Nephron (organoid): ENCODE results near the gene ANXA10.

Source experiments
- H3K27ac Mint-ChIP-seq, 3 experiments: 2 replicates each; pipeline ENCODE4 v1.8.0; 2020; ENCODE audit warnings: mixed read lengths in 3 of 3, mild to moderate bottlenecking in 2 of 3, moderate library complexity in 1 of 3
- H3K27me3 Mint-ChIP-seq: 2 replicates; pipeline ENCODE4 v1.8.0; 2021; ENCODE audit warnings: low read depth, mild to moderate bottlenecking, moderate library complexity, mixed read lengths
- H3K36me3 Mint-ChIP-seq: 2 replicates; pipeline ENCODE4 v1.8.0; 2020; ENCODE audit warnings: low read depth, mixed read lengths
- H3K4me1 Mint-ChIP-seq: 2 replicates; pipeline ENCODE4 v1.8.0; 2020; ENCODE audit warnings: mixed read lengths
- H3K4me3 Mint-ChIP-seq, 3 experiments: 2 replicates each; pipeline ENCODE4 v1.8.0; 2020; ENCODE audit warnings: mild to moderate bottlenecking in 3 of 3, mixed read lengths in 3 of 3, moderate library complexity in 2 of 3
- H3K9me3 Mint-ChIP-seq: 2 replicates; pipeline ENCODE4 v1.8.0; 2020; ENCODE audit warnings: mixed read lengths
- TF ChIP-seq, protein P1 (sequence below), 3 experiments: fragments of 200-600 bp; sonication (generic); IDR thresholded peaks; one replicate each; pipeline ENCODE4 v1.5.0; 2021; ENCODE audit warnings: antibody characterized with exemption in 3 of 3; ENCODE audit not compliant: unreplicated experiment in 3 of 3

The ANXA10 gene

DNA sequence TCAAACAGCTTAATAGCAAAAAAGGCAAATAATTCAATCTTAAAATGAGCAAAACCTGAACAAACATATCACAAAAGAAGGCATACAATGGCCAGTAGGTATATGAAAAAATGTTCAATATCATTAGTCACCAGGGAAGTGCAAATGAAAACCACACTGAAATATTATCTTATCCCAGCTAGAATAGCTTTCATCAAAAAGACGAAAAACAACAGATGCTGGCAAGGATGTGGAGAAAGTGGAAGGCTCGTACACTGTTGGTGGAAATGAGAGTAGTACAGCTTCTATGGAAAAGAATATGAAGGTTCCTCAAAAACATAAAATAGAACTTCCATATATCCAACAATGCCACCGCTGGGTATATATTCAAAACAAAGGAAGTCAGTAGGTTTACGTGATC lies 29.3 kb upstream of the ANXA10 start:
- peaks cover 7% of the 10 kb centered on the region for H3K4me1 Mint-ChIP-seq
- no peak overlapping the region for H3K4me3 Mint-ChIP-seq
- TF ChIP-seq, protein P1, sequence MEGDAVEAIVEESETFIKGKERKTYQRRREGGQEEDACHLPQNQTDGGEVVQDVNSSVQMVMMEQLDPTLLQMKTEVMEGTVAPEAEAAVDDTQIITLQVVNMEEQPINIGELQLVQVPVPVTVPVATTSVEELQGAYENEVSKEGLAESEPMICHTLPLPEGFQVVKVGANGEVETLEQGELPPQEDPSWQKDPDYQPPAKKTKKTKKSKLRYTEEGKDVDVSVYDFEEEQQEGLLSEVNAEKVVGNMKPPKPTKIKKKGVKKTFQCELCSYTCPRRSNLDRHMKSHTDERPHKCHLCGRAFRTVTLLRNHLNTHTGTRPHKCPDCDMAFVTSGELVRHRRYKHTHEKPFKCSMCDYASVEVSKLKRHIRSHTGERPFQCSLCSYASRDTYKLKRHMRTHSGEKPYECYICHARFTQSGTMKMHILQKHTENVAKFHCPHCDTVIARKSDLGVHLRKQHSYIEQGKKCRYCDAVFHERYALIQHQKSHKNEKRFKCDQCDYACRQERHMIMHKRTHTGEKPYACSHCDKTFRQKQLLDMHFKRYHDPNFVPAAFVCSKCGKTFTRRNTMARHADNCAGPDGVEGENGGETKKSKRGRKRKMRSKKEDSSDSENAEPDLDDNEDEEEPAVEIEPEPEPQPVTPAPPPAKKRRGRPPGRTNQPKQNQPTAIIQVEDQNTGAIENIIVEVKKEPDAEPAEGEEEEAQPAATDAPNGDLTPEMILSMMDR (IDR thresholded peaks at IDR 0.05; ENCODE audit: unreplicated experiment in 3 of 3) = no peak
- no peak overlapping the region for H3K27ac Mint-ChIP-seq
- H3K27me3 Mint-ChIP-seq = no peaks in the 10 kb centered on the region
- peaks cover 5% of the 10 kb centered on the region for H3K9me3 Mint-ChIP-seq
- H3K36me3 Mint-ChIP-seq = no peaks in the 10 kb centered on the region

- Mint-ChIP-seq H3K4me3 (no peak overlapping the region), H3K27me3 (peaks cover 5% of the 10 kb centered on the region), H3K27ac (no peak overlapping the region), H3K9me3 (peaks cover 17% of the 10 kb centered on the region), H3K4me1 (no peaks in the 10 kb centered on the region), H3K36me3 (no peaks in the 10 kb centered on the region)
- TF ChIP-seq, protein P1 (IDR thresholded peaks at IDR 0.05; ENCODE audit: unreplicated experiment in 3 of 3) = no peak
Observed at GRCh38 chr4:168070903-168071302, 21.4 kb upstream of the ANXA10 start.

DNA sequence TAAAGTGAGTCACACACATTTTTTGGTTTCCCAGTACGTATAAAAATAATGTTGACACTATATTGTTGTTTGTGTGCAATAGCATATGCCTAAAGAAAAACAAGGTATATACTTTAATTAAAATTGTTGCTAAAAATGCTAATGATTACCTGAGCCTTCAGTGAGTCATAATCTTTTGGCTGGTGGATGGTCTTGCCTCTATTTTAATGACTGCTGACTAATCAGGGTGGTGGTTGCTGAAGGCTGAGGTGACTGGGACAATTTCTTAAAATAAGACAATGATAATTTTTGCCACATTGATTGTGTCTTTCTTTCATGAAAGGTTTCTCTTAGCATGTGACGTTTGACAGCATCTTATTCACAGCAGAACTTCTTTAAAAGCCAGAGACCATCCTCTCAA lies 21.0 kb upstream of the ANXA10 start:
- H3K36me3 Mint-ChIP-seq = no peaks in the 10 kb centered on the region
- H3K4me1 Mint-ChIP-seq = no peaks in the 10 kb centered on the region
- H3K9me3 Mint-ChIP-seq = peaks cover 17% of the 10 kb centered on the region
- H3K27ac Mint-ChIP-seq = no peak overlapping the region
- no peak overlapping the region for H3K4me3 Mint-ChIP-seq
- H3K27me3 Mint-ChIP-seq = peaks cover 5% of the 10 kb centered on the region
- TF ChIP-seq, protein P1 (IDR thresholded peaks at IDR 0.05; ENCODE audit: unreplicated experiment in 3 of 3) = no peak

DNA sequence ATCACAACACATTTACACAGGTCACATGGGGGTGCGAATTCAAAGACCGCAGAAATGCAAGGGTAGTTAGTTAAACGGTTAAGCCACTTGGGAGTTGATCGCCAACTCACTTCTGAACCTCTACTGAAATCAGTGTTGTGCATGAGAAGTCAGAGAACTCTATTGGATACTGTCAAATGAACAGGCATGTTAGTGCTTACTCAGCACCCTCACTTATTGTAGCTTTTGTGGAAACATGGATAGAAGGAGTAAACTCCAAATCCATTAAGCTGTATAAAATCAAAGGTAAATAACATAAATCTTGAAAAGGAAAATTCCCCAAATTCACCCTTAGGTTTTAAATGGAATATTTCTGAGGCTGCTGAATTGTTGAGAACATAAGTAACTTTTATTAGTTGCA lies 17.5 kb upstream of the ANXA10 start:
- no peaks in the 10 kb centered on the region for H3K9me3 Mint-ChIP-seq
- TF ChIP-seq, protein P1 (IDR thresholded peaks at IDR 0.05; ENCODE audit: unreplicated experiment in 3 of 3) = no peak
- no peaks in the 10 kb centered on the region for H3K4me1 Mint-ChIP-seq
- H3K4me3 Mint-ChIP-seq = no peak overlapping the region
- no peak overlapping the region for H3K27ac Mint-ChIP-seq
- no peaks in the 10 kb centered on the region for H3K36me3 Mint-ChIP-seq
- peaks cover 5% of the 10 kb centered on the region for H3K27me3 Mint-ChIP-seq

GRCh38 chr4:168076989-168077725 lies 15.2 kb upstream of the ANXA10 start:
- no peak overlapping the region for H3K27ac Mint-ChIP-seq
- no peaks in the 10 kb centered on the region for H3K9me3 Mint-ChIP-seq
- no peaks in the 10 kb centered on the region for H3K36me3 Mint-ChIP-seq
- no peak overlapping the region for H3K4me3 Mint-ChIP-seq
- no peaks in the 10 kb centered on the region for H3K4me1 Mint-ChIP-seq
- H3K27me3 Mint-ChIP-seq = peaks cover 5% of the 10 kb centered on the region
- TF ChIP-seq, protein P1 (IDR thresholded peaks at IDR 0.05; ENCODE audit: unreplicated experiment in 3 of 3) = peak; percentile 94 to 95 (median 95)

- no peaks in the 10 kb centered on the region for H3K4me1 Mint-ChIP-seq
- H3K27ac Mint-ChIP-seq = no peak overlapping the region
- no peaks in the 10 kb centered on the region for H3K36me3 Mint-ChIP-seq
- TF ChIP-seq, protein P1 (IDR thresholded peaks at IDR 0.05; ENCODE audit: unreplicated experiment in 3 of 3) = no peak
- no peaks in the 10 kb centered on the region for H3K9me3 Mint-ChIP-seq
- H3K27me3 Mint-ChIP-seq = peaks cover 5% of the 10 kb centered on the region
- no peak overlapping the region for H3K4me3 Mint-ChIP-seq
Observed at GRCh38 chr4:168077726-168078239, 14.6 kb upstream of the ANXA10 start.
